Ammon's horn (tissue), 1 donor: ENCODE data around the gene GRK4.

Source experiments
- DNase-seq: peaks from one replicate; pipeline ENCODE4 v3.0.0-alpha.2; 2016; ENCODE audit warnings: low spot score

Gene GRK4

DNA sequence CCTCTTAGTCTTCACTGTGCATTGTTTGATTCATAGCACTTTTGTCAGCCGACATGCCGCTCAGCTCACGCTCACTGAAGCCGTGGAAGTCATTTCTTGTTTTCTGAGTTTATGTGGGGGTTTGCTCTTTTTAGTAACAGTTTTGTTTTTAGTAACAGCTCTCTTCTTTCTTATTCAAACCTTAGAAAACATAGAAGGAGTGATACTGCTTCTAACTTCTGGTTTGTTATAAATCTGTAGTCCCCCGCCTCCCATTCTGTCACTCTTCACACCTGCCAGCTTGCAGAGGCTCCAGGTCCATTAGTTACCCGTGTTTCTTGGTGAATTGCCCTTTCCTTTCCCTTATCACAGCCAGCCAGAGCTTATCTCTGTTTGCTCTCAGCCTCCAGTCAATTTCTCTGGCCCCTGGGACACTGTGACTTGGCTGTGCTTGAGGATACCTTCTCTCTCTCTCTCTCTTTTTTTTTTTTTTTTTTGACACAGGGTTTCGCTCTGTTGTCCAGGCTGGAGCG, 50.5 kb downstream of the GRK4 start:
- no peak for DNase-seq

DNA sequence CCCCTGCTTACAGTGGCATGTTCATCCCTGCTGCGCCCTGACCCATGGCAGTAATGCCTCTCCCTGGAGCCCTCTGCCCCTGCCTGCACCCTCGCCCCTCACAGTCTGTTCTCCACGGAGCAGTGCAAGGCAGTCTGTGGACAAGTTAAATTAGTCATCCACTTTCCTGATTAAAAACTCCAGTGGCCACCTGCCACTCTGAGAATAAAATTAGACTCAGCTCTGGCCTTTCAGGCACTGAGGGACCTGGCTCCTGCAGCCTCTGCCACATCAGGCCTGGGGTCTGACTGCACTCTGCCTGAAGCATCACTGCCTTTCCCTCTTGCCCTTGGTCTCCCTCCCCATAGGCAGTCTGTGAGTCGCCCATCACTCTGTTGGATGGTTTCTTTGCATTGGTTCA, 53.6 kb downstream of the GRK4 start:
- no peak for DNase-seq

DNA sequence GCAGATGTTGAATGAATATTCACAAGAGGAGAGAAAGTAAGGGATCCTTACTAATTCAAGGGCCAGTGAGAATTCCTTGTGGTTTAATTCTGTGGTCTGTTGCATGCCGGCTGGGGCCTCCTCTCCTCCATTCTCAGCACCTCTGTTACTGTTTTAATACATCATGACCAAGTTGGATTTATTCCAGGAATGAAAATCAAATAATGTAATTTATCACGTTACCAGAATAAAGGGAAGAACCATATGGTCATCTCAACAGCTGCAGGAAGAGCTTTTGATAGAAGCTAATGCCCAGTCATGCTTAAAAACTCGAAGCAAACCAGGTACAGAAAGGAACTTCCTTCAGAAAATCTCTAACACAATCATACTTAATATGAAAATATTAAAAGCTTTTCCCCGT, 54.1 kb downstream of the GRK4 start:
- DNase-seq: no peak

DNA sequence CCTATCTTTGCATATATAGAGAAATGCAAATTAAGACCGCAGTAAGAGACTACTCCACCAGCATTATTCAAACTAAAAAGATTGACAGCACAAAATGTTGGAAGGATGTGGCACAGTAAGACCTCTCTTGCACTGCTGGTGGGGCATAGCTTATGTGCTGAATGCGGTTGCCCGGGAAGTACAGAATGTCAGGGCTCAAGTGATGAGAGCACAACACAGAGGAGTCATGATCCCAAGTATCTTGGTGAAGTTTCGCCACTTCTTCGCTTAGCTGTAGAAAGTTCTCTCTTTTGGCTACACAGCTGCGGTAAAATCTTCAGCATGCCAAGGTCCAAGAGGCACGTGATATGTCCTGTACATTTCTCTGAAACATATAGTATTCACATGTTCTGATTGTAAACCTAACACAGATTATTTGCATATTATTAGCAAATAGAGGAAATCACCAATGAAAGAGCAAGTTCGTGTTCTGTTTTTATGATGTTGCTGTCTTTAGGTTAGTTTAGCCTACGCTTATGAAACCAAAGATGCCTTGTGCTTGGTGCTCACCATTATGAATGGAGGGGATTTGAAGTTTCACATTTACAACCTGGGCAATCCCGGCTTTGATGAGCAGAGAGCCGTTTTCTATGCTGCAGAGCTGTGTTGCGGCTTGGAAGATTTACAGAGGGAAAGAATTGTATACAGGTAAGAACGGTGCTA, 55.9 kb downstream of the GRK4 start:
- no peak for DNase-seq

DNA sequence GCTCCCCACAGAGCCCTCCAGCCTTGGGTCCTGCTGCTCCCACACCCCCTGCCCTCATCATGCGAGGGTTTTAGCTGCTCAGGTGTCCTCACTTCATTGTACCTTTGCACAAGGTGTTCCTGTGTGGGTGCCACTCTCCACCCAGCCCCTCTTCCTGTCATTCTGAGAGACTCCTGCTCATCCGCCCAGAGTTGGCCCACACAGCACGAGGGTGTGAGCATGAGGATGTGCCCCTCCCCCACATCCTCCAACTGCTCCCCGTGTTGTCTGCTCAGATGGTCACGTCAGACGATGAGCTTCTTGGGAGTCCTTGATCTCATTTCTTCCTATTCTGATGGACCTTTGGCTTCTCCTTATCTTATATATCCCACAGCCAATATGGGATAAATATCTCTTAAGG, 57.8 kb downstream of the GRK4 start:
- DNase-seq: no peak

DNA sequence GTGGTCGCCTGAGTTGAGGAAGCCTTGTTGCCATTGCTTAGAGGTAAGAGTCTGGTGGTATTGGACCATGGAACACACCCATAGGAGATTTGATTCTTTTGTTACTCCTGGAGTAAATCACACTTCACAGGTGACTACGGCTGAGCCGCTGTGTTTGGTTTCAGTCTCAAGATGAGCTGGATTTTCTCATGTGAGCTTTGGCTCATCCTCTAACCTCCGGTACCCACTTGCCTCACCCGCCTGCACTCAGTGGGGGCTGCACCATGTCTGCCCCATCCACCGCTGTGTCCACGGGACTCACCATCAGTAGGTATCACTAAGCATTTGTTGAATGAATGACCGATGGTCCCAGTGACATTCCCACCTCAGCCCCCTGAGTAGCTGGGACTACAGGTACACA, 58.3 kb downstream of the GRK4 start:
- DNase-seq: no peak

DNA sequence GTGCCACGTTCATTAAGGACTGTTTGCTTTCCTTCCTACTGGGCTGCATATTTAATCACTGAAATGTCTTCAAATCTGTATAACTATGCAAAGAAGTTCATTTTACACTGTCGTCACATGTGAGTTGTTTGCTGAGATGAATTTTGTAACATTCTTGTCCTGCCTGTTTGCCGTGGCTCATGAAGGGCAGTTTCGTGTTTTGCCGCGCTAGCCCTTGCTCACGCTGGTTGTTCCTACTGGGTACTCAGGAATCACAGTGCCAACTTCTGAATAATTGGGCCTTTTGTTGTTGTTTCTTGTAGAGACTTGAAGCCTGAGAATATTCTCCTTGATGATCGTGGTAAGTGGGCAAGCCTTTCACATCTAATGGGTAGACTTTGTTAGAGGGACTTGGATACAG, 58.7 kb downstream of the GRK4 start:
- no peak for DNase-seq

DNA sequence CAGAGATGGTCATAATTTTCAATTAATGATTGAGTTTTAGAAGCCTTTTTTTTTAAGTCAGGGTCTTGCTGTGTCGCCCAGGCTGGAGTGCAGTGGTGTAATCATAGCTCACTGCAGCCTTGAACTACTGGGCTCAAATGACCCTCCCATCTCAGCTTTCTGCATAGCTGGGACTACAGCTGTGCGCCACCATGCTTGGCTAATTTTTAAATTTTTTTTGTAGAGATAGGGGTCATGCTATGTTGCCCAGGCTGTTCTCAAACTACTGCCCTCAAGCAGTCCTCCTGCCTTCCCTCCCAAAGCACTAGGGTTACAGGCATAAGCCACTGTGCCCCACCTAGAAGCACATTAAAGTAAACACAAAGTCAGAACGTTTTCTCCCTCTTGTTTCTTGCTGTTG, 59.3 kb downstream of the GRK4 start:
- no peak for DNase-seq

DNA sequence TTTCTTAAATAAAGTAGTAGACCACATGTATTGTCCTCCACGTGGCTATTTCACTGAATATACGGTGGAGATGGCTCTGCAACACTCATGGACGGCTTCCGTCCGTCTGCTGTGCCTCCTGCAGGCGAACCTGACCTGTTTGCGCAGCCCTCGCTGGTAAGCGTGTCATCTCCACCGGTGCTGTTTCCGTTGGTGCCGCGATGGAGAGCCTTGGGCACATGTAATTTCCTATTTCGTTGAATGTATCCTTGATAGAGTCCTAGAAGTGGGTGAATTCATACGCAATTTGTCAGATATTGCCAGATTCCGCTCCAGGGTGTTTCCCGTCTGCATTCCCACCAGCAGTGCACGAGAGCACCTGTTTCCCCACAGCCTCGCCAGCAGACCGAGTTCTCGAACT, 62.5 kb downstream of the GRK4 start:
- no peak for DNase-seq

DNA sequence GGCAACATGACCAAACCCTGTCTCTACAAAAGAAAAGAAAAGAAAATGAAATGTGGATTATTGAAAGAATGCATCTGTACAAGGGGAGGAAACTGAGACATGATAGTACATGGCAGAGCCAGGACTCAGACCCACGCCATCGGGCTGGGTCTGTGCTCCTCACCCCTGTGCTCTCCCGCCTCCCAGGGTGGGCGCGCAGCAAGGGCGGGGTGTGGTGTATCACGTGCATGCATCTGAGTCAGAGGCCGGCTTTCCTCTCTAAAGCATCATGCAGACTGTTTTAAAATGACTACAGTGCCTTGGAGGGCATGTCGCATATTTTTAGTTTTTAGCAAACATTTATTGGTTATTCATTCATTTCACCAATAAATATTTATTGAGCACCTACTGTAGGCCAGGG, 63.2 kb downstream of the GRK4 start:
- DNase-seq: no peak

DNA sequence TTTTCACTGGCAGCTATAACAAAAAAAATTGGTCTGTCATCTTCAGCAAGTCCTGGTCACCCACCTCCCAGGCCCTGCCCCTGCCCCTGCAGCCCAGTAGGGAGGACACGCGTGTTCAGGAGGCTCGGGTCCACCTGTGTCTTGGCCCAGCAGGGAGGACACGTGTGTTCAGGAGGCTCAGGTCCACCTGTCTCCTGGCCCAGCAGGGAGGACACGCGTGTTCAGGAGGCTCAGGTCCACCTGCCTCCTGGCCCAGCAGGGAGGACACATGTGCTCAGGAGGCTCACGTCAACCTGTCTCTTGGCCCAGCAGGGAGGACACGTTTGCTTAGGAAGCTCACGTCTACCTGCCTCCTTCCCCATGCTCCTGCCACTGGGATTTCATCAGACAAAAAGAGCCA, 66.1 kb downstream of the GRK4 start:
- no peak for DNase-seq

DNA sequence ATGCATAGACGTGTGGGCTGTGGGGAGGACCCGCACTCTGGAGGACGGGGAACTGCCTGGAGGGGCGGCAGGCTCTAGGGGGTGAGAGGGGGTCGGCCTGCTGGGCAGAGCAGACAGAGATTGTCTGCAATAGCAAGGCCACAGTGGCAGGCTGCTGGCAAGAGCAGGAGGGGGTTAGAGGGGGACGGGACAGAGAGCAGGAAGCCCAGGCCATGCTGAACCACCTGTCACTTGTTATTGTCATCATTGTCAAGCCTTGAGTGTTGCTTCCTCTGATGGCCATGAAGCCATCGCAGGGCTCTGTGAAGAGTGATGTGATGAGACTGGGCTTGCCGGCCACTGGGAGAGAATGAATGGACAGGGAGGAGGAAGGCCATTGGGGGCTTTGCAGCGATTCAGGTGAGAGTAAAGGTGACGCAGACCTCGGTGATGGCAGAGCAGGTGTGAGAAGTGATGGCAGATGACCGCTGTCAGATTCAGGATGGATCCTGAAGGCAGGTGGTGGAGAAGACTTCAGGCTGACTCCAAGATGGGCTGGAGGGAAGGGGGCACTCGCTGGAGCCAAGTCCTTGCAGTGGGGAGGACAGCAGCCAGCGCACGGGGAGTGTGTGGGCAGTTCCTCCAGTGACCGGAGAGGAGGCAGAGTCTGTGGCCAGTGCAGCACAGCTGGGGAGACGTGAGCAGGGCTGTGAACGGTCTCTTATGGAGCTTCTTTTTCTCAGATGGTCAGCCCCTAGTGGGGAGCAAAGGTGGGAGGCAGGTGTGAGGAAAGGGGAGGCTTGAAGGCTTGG, 67.4 kb downstream of the GRK4 start:
- DNase-seq: no peak

DNA sequence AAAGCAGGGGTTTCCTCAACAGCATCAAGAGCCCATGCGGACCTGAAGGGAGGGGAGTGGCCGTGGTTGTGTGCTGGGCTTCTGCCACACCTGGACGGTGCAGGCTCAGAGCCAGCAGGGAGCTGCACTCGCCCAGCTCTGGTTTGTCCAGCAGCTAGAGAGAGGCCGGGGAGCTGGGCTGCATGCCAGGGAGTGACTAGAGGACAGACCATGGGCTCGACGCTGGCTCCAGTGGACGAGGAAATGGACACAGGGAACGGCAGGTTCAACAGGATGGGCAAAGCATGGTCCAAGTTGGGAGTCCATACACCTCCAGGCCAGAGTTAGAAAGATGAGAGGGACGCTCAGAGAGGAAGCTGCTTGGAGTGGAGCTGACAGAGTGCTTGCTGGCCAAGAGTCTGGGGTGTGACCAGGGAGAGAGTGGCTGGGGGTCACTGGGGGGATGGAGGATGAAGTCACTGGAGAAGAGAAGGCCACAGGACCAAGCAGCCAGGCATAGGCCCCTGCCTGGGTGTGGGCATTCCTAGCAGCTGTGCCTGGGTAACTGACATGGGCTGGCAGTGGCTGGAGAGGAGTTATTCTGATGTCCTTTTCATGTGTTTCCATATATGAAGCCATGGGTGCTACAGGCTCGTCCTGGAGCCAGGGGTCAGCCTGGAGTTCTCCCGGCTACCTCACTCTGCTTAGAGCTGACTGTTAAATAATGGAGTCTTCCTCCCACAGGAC, 68.1 kb downstream of the GRK4 start:
- DNase-seq: no peak

DNA sequence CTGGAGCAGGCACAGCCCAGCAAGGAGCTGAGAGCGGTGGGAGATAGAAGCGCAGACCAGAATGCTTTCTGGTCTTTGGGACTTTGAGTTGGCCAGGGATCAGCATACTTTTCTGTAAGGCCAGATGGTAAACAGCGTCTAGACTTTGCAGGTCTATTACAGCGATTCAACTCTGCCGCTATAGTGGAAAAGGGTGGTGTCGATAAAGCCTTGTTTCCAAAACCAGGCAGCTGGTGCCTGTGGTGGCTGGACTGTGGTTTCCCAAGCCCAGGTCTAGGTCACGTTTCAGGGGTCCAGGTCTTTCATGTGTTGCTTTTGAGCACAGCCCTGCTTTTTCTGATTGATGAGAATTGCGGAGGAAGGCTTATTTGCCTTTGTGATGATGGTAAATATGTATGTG, 70.9 kb downstream of the GRK4 start:
- DNase-seq: no peak

DNA sequence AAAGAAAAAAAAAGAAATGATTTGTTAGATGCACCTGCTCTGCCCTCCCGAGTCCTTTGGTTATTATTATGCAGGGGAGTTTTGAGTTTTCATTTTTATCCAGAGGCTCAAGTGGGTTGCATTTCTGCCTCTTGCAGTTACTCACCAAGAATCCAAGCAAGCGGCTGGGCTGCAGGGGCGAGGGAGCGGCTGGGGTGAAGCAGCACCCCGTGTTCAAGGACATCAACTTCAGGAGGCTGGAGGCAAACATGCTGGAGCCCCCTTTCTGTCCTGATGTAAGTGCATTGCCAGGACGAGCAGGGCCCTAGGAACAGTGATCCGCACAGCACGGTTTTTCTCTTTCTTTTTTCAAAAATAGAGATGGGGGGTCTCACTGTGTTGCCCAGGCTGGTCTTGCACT, 71.9 kb downstream of the GRK4 start:
- no peak for DNase-seq

DNA sequence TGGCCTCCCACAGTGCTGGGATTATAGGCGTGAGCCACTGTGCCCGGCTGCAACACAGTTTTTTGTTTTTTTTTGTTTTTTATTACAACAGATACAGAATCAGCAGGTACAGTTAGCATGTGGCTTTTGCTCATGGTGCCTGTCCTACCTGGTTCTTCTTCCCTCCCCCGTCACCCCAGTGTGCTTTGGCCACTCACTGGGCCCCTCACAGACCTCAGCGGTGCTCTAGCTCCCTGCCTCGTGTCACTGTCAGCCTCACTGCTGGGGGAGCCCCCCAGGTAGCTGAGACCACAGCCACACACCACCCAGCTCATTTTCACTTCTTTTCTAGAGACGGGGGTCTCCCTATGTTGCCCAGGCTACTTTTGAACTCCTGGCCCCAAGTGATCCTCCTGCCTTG, 72.3 kb downstream of the GRK4 start:
- no peak for DNase-seq

DNA sequence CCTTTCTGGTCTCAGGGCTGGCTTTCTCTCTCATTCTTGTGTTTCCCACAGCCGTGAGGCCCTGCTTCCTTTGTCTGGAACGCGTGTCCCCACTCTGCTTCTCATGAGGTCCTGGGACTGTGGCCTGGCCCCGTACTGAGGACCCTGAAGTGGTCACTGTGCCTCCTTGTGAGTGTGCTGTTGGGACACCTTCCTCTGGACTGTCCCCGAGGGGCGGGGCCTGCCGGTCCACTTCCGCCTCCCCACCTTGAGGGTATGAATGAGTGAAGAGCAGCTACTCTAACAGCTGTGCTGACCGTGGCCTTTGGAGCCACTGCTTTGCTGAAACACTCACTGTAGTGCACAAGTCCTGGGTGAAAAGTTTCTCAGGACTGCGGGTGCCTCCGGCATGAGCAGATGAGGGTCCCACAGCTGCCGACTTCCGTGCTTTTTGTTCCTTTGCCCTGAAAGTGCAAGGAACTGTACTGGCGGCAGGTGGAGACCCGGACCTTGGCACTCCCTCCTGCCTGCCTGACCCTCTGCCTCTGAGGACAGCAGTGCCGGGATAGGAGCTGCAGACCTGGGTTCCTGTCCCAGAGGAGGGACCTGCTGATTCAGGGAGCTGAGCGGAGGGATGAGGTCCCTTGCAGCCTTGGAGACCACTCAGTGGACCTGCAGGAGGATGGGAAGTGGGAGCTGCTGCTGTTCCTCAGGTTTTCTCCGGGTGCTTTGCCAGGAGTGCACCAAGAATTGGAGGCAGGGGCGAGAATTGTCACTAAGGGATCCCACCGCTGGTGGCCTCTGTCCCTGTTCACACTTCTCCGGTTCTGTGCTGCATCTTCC, 73.0 kb downstream of the GRK4 start:
- no peak for DNase-seq

DNA sequence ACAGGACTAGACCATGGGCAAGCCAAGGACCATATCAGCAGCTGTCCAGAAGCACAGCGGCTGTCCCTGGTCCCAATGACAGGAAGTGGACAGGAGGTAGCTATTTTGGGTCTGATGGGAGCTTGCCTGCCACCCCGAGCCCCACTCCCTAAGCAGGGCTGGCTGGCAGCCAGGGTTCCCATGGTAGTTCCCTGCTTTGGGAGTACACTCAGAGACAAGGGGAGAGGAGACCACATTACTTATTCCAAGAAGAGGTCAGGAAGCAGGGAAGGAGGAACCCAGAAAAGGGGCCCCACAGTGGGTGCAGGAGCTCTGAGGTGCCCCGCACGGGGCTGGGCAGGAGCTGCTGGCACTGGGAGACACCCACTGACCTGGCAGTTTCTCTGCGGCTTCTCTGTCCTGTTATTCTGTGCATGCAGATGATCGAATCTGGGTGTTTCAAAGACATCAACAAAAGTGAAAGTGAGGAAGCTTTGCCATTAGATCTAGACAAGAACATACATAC, 74.6 kb downstream of the GRK4 start:
- DNase-seq: no peak

DNA sequence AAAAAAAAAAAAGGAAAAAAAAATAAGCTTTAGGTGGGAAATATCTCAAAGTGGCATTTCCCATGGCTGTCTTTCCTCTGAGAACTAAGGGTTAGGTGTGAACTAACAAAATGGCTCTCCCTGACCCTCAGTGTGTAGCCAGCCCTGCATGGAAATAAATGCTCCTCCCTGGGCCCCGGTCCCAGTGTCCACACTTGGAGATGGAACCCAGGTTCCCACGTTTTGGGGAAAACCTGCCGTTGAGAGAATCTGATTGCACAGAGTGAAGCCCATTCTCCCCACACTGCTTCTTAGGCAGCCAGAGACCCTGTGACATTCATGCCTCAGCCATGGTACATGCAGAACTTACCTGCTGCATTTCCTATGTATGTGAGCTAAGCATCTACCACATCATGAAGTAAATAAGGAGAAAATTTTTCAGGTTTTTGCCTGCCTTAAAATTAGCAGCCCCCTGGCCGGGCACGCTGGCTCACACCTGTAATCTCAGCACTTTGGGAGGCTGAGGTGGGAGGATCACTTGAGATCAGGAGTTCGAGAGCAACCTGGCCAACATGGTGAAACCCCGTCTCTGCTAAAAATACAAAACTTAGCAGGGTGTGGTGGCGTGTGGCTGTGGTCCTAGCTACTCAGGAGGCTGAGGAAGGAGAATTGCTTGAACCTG, 76.5 kb downstream of the GRK4 start:
- DNase-seq: no peak

DNA sequence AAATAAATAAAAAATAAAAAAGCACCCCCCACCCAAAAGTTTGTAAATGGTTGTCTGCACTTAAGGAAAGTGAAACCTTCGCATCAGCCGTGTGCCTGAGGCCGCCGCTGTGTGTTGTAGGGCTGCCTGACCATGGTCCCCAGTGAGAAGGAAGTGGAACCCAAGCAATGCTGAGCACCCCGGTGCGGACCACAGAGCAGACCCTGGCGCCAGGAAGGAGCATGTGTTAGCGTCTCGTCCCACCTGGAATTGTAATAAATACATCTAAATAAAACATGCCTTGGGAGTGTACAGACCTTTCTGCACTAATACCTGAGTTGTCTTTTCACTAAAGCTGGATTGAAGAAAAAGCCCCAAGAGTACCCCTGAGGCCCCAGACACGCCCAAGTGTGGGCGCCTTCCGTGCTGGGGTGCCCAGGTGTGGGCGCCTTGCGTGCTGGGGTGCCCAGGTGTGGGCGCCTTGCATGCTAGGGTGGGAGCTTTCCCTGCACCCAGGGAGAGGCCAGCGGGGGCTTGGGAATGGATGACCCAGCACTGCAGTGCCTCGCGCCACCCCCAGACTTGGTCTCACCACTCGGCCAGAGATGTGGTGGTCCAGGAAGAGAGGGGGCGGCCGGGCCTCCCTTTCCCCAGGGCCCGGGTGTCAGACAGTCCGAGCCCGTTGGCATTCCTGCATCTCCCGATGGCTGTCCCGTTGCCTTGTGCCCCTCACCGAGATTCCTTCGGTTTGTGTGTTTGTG, 77.3 kb downstream of the GRK4 start:
- no peak for DNase-seq
